HG03439 (cell line): ENCODE measurements around the gene TNFRSF1A.

Experiments
- ATAC-seq: cut with Tn5 transposase; IDR thresholded peaks from one replicate; pipeline ENCODE4 v1.9.1; 2021; ENCODE audit warnings: mild to moderate bottlenecking, moderate library complexity; ENCODE audit not compliant: unreplicated experiment

Gene TNFRSF1A

GRCh38 chr12:6279631-6280030 lies 62.2 kb downstream of the TNFRSF1A start:
- ATAC-seq: no peak

- ATAC-seq: no peak
These were observed 62.6 kb downstream of the TNFRSF1A start for GRCh38 chr12:6279256-6279628.
